CD4-positive, alpha-beta T cell treated with Interleukin-17A for 1 hour (primary cell): ENCODE measurements around the gene CDS2.
A peak's percentile ranks its signal among the peaks of the same experiment; 100 is the strongest.

Source experiments
- DNase-seq: peaks from one replicate; pipeline ENCODE4 v3.0.0-alpha.2; 2020

CDS2 gene

GRCh38 chr20:5216663-5217062, 89.9 kb downstream of the CDS2 start:
- no peak for DNase-seq

GRCh38 chr20:5217616-5218015, 90.8 kb downstream of the CDS2 start:
- DNase-seq, result no peak

GRCh38 chr20:5220321-5221060, 93.7 kb downstream of the CDS2 start:
- no peak for DNase-seq

GRCh38 chr20:5221061-5221430, 94.2 kb downstream of the CDS2 start:
- no peak for DNase-seq

- DNase-seq, result peak; percentile 60
Observed at GRCh38 chr20:5222919-5223634, 96.3 kb downstream of the CDS2 start.

GRCh38 chr20:5230544-5230943, 103.7 kb downstream of the CDS2 start:
- no peak for DNase-seq

GRCh38 chr20:5234158-5234557, 107.3 kb downstream of the CDS2 start:
- no peak for DNase-seq

GRCh38 chr20:5234978-5235377, 108.2 kb downstream of the CDS2 start:
- no peak for DNase-seq
